ENCODE data around the gene GRB7. TPM values are rescaled to one million over a fixed set of nuclear protein-coding genes. Genes with fewer than 3 reads are reported as not detected.

GRB7 gene
- polyA plus RNA-seq, 2 of the 4 experiments (the other 2 are of a cell fraction): 5.9 to 10.1 TPM

DNA sequence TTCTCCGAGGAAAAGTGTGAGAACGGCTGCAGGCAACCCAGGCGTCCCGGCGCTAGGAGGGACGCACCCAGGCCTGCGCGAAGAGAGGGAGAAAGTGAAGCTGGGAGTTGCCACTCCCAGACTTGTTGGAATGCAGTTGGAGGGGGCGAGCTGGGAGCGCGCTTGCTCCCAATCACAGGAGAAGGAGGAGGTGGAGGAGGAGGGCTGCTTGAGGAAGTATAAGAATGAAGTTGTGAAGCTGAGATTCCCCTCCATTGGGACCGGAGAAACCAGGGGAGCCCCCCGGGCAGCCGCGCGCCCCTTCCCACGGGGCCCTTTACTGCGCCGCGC, 38.0 kb upstream of the GRB7 start, which contains the start of gene ERBB2:
Gene ERBB2, plus strand, starts transcription at position 247 of the 330 bp plus-strand sequence. CDS start 175 bp downstream, outside the sequence.
- H3K4me2 ChIP-seq: peak within 1 kb of the TSS; percentile 81
- POLR2A ChIA-PET: interaction anchor here (0.8 to 2.7 kb wide), 11 partner anchors 9 to 47 kb away, joined by 3 to 60 read pairs (median 4); partner anchors contain the start of genes MIEN1 and PGAP3
- peak; percentile 97 for TF ChIP-seq MAZ (IDR thresholded peaks at IDR 0.05; ENCODE audit: borderline replicate concordance, low read depth, low read length)
- TF ChIP-seq EHF (CRISPR knock-in tag; IDR thresholded peaks at IDR 0.05): no peak
- no peak for TF ChIP-seq EHMT2 (IDR thresholded peaks at IDR 0.05; ENCODE audit: low read depth)
- peak; percentile 77 for TF ChIP-seq POLR2A (IDR thresholded peaks at IDR 0.05; ENCODE audit: low read length)
- TF ChIP-seq JUN (IDR thresholded peaks at IDR 0.05): peak in 1 of 2 experiments; percentile 57; a peak in 2 of 5 replicates
- TF ChIP-seq, protein P1, sequence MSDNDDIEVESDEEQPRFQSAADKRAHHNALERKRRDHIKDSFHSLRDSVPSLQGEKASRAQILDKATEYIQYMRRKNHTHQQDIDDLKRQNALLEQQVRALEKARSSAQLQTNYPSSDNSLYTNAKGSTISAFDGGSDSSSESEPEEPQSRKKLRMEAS (IDR thresholded peaks at IDR 0.05): peak; percentile 62; the same call in 1 of the 2 replicates
- no peak for TF ChIP-seq FOSB (CRISPR knock-in tag; IDR thresholded peaks at IDR 0.05)
- TF ChIP-seq, protein P2, sequence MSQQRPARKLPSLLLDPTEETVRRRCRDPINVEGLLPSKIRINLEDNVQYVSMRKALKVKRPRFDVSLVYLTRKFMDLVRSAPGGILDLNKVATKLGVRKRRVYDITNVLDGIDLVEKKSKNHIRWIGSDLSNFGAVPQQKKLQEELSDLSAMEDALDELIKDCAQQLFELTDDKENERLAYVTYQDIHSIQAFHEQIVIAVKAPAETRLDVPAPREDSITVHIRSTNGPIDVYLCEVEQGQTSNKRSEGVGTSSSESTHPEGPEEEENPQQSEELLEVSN (IDR thresholded peaks at IDR 0.05; ENCODE audit: borderline replicate concordance, low read depth): 0 out of 2 replicates have a peak, but pooled peaks have one; percentile 28
- peak; percentile 53; the same call in 1 of the 2 replicates for TF ChIP-seq PHF8 (IDR thresholded peaks at IDR 0.05; ENCODE audit: borderline replicate concordance, low read depth)
- TF ChIP-seq, protein P3, sequence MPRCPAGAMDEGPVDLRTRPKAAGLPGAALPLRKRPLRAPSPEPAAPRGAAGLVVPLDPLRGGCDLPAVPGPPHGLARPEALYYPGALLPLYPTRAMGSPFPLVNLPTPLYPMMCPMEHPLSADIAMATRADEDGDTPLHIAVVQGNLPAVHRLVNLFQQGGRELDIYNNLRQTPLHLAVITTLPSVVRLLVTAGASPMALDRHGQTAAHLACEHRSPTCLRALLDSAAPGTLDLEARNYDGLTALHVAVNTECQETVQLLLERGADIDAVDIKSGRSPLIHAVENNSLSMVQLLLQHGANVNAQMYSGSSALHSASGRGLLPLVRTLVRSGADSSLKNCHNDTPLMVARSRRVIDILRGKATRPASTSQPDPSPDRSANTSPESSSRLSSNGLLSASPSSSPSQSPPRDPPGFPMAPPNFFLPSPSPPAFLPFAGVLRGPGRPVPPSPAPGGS (IDR thresholded peaks at IDR 0.05): peak; percentile 62; the same call in 1 of the 3 replicates
- under 1% methylated on average over 19 of the region's 20 CpGs for WGBS (ENCODE audit: missing lambda C conversion rate)
- peak; percentile 71 to 87 for ATAC-seq
- DNase-seq (ENCODE audit: low read depth in 1 of 2, low spot score in 1 of 2): peak; percentile 92 to 93
- peak; percentile 59 for FAIRE-seq
- H3K4me3 ChIP-seq: peak within 1 kb of the TSS; percentile 78
- H3K9me3 ChIP-seq: no peaks in the 10 kb centered on the region
- peaks cover 59% of the 10 kb centered on the region for H3K4me1 ChIP-seq
- H3K27ac ChIP-seq: peak within 1 kb of the TSS; percentile 79 to 97
- CTCF ChIA-PET: interaction anchor here (0.6 to 50.7 kb wide), 15 partner anchors 9 to 783 kb away, joined by 3 to 1391 read pairs (median 6); partner anchors contain the start of genes MIEN1, PGAP3, PNMT and PPP1R1B

DNA sequence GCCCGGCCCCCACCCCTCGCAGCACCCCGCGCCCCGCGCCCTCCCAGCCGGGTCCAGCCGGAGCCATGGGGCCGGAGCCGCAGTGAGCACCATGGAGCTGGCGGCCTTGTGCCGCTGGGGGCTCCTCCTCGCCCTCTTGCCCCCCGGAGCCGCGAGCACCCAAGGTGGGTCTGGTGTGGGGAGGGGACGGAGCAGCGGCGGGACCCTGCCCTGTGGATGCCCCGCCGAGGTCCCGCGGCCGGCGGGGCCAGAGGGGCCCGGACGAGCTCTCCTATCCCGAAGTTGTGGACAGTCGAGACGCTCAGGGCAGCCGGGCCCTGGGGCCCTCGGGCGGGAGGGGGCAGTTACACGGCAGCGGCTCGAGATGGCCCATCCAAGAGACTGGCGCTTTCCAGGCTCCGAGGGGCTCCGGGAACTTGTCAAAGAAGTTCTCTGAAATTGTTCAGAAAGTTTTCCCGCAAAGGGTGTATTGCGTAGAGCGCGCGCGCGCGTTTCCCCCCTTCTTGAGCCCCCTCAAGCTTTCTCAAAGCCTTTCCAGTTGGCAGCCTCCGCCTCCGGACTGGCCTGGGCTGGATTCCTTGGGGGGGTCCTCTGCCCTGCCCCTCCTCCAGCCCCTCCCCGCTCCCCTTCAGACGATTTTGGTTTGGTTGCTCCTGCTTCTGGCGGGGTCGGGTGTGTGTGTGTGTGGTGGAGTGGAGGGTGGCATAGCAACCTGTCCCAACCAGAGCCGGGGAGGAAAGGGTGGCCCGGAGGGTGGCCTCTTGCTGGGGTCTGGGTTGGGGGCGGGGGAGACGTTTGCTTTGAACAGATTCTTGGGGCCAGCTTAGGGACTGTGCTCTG, 37.4 kb upstream of the GRB7 start:
- 7% methylated on average over 24 of the region's 57 CpGs for WGBS (ENCODE audit: missing lambda C conversion rate)
- ATAC-seq (peak; percentile 51 to 62), DNase-seq (ENCODE audit: low read depth in 1 of 2, low spot score in 1 of 2) (peak in 1 of 2 experiments; percentile 66), FAIRE-seq (no peak)
- peak overlapping the region; percentile 78 for H3K4me3 ChIP-seq
- H3K4me1 ChIP-seq: peaks cover 59% of the 10 kb centered on the region
- H3K9me3 ChIP-seq: no peaks in the 10 kb centered on the region
- H3K27ac ChIP-seq: peak overlapping the region; percentile 79 to 97
- TF ChIP-seq FOSB (CRISPR knock-in tag; IDR thresholded peaks at IDR 0.05) (0 out of 2 replicates have a peak, but pooled peaks have one; percentile 50), NFE2L2 (conservative IDR thresholded peaks at IDR 0.05; ENCODE audit: low read length) (no peak), HEYL (CRISPR knock-in tag; IDR thresholded peaks at IDR 0.05) (no peak), PHF8 (IDR thresholded peaks at IDR 0.05; ENCODE audit: borderline replicate concordance, low read depth) (peak; percentile 39; the same call in 1 of the 2 replicates), POLR2A (IDR thresholded peaks at IDR 0.05; ENCODE audit: low read length) (no peak), GATA3 (IDR thresholded peaks at IDR 0.05; ENCODE audit: borderline replicate concordance) (no peak), JUN (IDR thresholded peaks at IDR 0.05) (peak in 1 of 2 experiments; percentile 75; a peak in 2 of 5 replicates)
- TF ChIP-seq, protein P3 (IDR thresholded peaks at IDR 0.05): 0 out of 3 replicates have a peak, but pooled peaks have one; percentile 8
- H3K4me2 ChIP-seq: peak overlapping the region; percentile 81
- ChIA-PET POLR2A (interaction anchor here (0.8 to 2.7 kb wide), 11 partner anchors 8 to 48 kb away, joined by 3 to 60 read pairs (median 4); partner anchors contain the start of genes MIEN1 and PGAP3), CTCF (interaction anchor here (0.6 to 50.7 kb wide), 16 partner anchors 8 to 63 kb away, joined by 3 to 1391 read pairs (median 6); partner anchors contain the start of genes MIEN1, PGAP3, PNMT and PPP1R1B)

Measured in A549 (cell line).